GM13976 (cell line): Measurements from ENCODE around the gene TMEM179.

Experiments
- DNase-seq: peaks from one replicate; pipeline ENCODE4 v3.0.0; 2012; ENCODE audit warnings: low spot score
- in situ Hi-C: fragments of 300-500 bp; cut with MboI; formaldehyde crosslinking; loops from one replicate; pipeline ENCODE4 v1.12.0; 2022; ENCODE audit warnings: low sequenced_read_pairs, mixed read lengths, inconsistent platforms; ENCODE audit not compliant: unreplicated experiment
- TF ChIP-seq, protein P1 (sequence below): IDR thresholded peaks from 2 replicates; pipeline ENCODE4 v1.5.1; 2012; ENCODE audit warnings: borderline replicate concordance, mild to moderate bottlenecking; ENCODE audit not compliant: insufficient read depth; ENCODE audit errors: extremely low read depth, missing control alignments, control extremely low read depth

The TMEM179 gene

DNA sequence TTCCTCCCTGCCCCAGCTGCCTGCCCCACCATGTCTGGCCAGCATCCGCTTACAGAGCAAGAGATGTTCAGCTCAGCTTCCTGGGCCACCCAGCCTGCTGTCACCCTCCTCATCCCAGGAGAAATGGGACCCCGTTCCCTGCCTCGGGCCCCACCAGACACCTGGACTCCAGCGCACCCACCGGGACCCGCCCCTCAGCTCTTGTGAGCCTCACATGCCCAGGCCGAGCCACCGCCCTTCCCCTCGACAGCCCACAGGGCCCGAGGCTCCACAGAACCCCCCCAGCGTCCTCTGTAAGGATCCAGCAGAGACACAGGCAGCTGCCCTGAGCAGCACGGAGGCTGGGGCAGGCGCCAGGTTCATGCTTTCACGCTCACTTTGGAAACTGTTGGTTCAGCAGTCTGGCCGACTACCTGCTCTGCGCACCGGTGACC lies 43.4 kb downstream of the TMEM179 start:
- TF ChIP-seq, protein P1, sequence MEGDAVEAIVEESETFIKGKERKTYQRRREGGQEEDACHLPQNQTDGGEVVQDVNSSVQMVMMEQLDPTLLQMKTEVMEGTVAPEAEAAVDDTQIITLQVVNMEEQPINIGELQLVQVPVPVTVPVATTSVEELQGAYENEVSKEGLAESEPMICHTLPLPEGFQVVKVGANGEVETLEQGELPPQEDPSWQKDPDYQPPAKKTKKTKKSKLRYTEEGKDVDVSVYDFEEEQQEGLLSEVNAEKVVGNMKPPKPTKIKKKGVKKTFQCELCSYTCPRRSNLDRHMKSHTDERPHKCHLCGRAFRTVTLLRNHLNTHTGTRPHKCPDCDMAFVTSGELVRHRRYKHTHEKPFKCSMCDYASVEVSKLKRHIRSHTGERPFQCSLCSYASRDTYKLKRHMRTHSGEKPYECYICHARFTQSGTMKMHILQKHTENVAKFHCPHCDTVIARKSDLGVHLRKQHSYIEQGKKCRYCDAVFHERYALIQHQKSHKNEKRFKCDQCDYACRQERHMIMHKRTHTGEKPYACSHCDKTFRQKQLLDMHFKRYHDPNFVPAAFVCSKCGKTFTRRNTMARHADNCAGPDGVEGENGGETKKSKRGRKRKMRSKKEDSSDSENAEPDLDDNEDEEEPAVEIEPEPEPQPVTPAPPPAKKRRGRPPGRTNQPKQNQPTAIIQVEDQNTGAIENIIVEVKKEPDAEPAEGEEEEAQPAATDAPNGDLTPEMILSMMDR: no peak
- in situ Hi-C loops: no loop called here
- DNase-seq: no peak

DNA sequence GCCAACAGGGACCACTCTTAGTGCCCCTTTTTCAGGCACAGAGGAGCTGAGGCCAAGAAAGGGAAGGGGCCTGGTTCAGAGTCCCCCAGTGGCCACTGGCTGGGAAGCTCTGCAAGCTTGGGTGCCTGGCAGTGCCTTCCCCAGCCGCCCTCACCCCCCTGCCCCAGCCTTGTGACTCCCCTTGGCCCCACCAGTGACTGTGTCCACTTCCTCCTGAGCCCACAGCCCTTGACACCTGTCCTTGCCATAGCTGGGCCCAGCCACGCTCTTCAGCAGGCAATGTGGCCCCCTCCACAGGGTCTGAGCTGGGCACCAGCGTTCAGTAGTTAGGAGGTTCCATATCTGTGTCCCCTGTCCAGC lies 44.0 kb downstream of the TMEM179 start:
- TF ChIP-seq, protein P1: no peak
- no peak for DNase-seq
- in situ Hi-C loops: no loop called here

DNA sequence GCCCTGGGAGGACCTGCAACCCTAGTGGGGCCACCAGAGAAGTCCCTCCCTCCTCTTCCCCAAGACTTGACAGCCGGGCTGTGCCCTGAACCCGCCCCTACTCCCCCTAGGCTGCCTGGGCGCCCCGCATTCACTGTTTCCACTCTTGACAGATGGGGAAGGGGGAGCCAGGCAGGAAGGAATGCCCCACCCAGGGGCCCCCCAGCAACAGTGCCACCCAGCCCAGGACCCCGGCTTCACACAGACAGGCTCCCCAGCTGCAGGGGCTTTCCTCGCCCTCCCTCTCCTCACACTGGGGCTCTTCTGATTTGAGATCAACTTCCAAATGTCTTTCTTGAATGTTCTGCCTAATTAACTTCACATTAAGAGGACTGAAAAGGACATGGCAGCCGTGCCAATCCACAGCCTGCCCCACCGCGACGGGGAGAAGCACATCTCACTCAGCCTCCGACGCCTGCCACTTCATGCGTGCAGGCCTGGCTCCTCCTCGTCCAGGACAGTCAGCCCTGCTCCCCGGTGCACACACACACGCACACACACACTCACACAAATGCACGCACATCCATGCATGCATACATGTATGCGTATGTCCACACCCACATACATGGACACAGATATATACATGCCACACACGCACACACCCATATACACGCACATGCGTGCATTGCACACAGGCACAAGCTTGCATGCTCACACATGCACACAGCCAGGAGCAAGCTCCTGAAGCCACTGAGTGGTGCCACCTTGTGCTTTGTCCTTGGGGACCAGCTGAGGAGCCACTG lies 44.6 kb downstream of the TMEM179 start:
- in situ Hi-C loops: no loop called here

DNA sequence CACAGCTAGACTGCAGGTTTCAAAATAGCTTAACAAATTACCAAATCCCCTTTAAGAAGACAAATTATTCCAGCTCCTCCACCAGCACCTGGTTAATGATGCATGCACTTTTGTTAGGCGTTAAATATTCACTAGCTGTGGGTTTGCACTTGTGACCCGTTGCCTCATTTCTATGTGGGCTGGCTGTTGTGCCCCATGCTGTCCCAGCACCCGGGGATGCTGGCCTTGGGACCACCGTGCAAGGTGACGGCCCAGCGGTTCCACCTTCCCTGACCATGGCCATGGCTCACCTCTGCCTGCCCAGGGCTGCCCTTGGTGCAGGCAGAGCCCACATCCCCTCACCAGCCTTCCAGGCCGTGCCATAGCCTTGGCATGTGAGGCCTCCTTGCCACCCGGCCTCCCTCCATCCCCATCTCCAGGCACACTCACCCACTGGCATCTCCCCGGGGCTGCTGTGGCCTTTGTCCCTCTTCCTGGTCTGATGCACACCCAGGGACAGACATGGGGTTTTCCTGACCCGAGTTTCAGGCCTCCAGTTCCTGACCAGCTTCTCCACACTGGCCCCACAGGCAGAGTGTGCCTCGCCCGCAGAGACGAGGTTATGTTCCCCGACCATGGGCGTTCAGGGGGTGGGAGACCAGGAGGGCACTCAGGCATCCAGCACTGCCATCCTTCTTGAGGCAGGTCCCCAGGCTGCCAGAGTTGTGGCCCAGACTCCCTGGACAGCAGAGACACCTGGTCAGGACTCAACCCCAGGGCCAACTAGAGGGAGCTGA lies 45.4 kb downstream of the TMEM179 start:
- in situ Hi-C loops: no loop called here
- TF ChIP-seq, protein P1: no peak
- DNase-seq: no peak

More for the DNA sequence above, 44.6 kb downstream of the TMEM179 start:
- no peak for DNase-seq
- TF ChIP-seq, protein P1: no peak

DNA sequence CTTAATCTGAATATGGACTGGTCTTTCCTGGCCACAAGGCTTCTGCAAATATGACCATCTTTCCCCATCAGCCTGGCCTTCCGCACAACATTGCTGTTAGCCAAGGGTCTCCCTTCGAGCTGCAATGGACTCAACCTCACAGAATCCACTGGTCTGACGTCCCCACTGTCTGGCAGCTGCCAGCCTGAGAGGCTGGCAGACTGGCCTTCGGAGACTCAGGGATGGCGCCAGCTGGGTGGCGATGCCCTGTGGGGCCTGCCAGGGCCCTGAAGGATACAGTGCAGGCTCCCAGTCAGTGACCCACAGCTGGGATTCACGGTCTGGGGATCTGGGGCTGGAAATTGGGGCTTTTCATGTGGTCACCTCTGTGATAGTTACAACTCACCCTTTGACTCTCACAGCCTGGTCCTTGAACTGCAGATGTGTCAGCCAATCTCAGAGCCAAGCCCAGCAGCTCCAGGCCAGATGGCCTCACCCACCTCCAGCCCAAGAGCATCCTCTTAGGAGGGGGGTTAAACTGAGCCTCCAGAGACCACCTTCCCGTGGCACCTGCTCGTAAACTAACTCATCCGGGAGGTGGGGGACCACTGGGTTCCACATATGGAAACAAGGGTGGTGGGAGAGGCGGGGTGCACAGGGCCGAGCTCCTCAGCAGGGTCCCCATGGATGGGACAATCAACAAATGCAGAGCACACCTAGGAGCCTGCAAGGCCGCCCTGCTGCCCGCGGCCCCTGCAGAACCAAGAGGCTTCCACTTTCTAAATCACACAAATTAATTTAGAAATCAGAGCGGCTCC lies 46.1 kb downstream of the TMEM179 start:
- in situ Hi-C loops: no loop called here
- no peak for DNase-seq
- TF ChIP-seq, protein P1: no peak

DNA sequence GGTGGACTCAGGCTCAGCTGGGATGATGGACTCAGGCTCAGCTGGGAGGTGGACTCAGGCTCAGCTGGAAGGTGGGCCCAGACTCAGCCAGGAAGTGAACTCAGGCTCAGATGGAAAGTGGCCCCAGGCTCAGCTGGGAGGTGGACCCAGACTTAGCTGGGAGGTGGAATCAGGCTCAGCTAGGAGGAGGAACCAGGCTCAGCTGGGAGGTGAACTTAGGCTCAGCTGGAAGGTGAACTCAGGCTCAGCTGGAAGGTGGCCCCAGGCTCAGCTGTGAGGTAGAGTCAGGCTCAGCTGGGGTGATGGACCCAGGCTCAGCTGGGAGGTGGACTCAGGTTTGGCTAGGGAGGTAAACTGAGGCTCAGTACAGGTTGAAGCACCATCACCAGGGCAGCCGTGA lies 46.8 kb downstream of the TMEM179 start:
- TF ChIP-seq, protein P1: no peak
- no peak for DNase-seq
- in situ Hi-C loops: no loop called here
